Prostate gland (tissue), 2 donors: Measurements from ENCODE around the gene ELFN1. TPM values are rescaled to one million over a fixed set of nuclear protein-coding genes. Genes with fewer than 3 reads are reported as not detected.

Source experiments
- DNase-seq: peaks from one replicate; pipeline ENCODE4 v3.0.0-alpha.2; 2019; ENCODE audit warnings: low spot score
- H3K27ac ChIP-seq, 2 donors: fragments of 200-600 bp; sonication (generic); 2 replicates each; pipeline ENCODE4 v1.5.1; 2017 to 2019
- H3K27me3 ChIP-seq: fragments of 200-600 bp; sonication (generic); replicated peaks from 2 replicates; pipeline ENCODE4 v1.5.1; 2019; ENCODE audit not compliant: insufficient read depth
- H3K36me3 ChIP-seq, 2 donors: fragments of 200-600 bp; sonication (generic); 1 replicate in 1 of 2; 2 replicates in 1 of 2; pipeline versions ENCODE4 v1.5.1 to v1.8.1; 2017 to 2019
- H3K4me1 ChIP-seq: fragments of 200-600 bp; sonication (generic); replicated peaks from 2 replicates; pipeline ENCODE4 v1.5.1; 2019
- H3K4me3 ChIP-seq, 2 donors: fragments of 200-600 bp; sonication (generic); 2 replicates each; pipeline ENCODE4 v1.5.1; 2017 to 2019
- H3K9me3 ChIP-seq: fragments of 200-600 bp; sonication (generic); 2 replicates; pipeline ENCODE4 v1.5.1; 2017
- POLR2A ChIP-seq: fragments of 450-650 bp; IDR thresholded peaks from one replicate; pipeline ENCODE4 v1.6.1; 2016; ENCODE audit warnings: antibody characterized with exemption, mild to moderate bottlenecking
- POLR2AphosphoS5 ChIP-seq: sonication (generic); formaldehyde crosslinking; IDR thresholded peaks from one replicate; pipeline ENCODE4 v1.6.1; 2017; ENCODE audit warnings: antibody characterized with exemption
- WGBS: methylation state at CpG from one replicate; pipeline ENCODE4 v1.1.5; 2018; 5-methylcytosine and 5-hydroxymethylcytosine counted together
- intact Hi-C: fragments of 100-400 bp; cut with DNase I; formaldehyde crosslinking; loops from one replicate; pipeline ENCODE4 v1.14.2; 2022
- total RNA-seq, 2 donors: library from RNA; depleted of rRNA; stranded (reverse); fragments of >200 nt; gene quantifications; one replicate each; pipeline ENCODE4 v1.1.0, GENCODE V29; 2016
- TF ChIP-seq, protein P1 (sequence below), 4 experiments: fragments of 200-600 bp in 2 of 4; fragments of 450-650 bp in 2 of 4; sonication (generic) in 2 of 4; IDR thresholded peaks; 1 replicate in 3 of 4; 2 replicates in 1 of 4; pipeline ENCODE4 v1.5.1; 2016 to 2019; ENCODE audit warnings: antibody characterized with exemption in 4 of 4, mild to moderate bottlenecking in 2 of 4, moderate library complexity in 2 of 4

The ELFN1 gene
- total RNA-seq, 2 donors from 2014 or later, result 2.0 to 3.0 TPM

DNA sequence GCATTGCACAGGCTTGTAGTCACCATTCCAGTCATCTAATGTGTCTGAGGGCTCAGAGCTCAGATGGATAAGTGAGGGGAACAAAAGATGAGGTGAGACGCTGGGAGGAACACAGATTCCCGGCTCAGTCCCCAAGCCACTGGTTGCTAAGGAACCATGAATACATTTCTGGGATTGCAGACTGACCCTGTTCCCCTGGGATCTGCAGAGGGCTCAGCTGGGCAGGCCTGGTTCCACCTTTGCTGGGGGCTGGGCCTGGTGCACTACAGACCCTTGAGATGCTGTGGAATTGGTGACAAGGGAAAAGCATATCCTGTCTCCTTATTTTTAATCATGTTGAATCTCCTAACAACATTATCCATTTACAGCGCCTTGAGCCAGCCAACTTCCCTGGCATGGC, 19.2 kb downstream of the ELFN1 start:
- Histone ChIP-seq H3K27me3 (no peaks in the 10 kb centered on the region), H3K4me1 (no peaks in the 10 kb centered on the region), H3K9me3 (no peaks in the 10 kb centered on the region), H3K36me3 (no peaks in the 10 kb centered on the region), H3K27ac (no peak overlapping the region), H3K4me3 (no peak overlapping the region)
- no peak for DNase-seq
- intact Hi-C loops, result no loop called here
- WGBS, result 92% methylated on average over 3 of the region's 3 CpGs
- no peak for TF ChIP-seq POLR2AphosphoS5
- TF ChIP-seq, protein P1, sequence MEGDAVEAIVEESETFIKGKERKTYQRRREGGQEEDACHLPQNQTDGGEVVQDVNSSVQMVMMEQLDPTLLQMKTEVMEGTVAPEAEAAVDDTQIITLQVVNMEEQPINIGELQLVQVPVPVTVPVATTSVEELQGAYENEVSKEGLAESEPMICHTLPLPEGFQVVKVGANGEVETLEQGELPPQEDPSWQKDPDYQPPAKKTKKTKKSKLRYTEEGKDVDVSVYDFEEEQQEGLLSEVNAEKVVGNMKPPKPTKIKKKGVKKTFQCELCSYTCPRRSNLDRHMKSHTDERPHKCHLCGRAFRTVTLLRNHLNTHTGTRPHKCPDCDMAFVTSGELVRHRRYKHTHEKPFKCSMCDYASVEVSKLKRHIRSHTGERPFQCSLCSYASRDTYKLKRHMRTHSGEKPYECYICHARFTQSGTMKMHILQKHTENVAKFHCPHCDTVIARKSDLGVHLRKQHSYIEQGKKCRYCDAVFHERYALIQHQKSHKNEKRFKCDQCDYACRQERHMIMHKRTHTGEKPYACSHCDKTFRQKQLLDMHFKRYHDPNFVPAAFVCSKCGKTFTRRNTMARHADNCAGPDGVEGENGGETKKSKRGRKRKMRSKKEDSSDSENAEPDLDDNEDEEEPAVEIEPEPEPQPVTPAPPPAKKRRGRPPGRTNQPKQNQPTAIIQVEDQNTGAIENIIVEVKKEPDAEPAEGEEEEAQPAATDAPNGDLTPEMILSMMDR (IDR thresholded peaks at IDR 0.05), result no peak
- no peak for TF ChIP-seq POLR2A

DNA sequence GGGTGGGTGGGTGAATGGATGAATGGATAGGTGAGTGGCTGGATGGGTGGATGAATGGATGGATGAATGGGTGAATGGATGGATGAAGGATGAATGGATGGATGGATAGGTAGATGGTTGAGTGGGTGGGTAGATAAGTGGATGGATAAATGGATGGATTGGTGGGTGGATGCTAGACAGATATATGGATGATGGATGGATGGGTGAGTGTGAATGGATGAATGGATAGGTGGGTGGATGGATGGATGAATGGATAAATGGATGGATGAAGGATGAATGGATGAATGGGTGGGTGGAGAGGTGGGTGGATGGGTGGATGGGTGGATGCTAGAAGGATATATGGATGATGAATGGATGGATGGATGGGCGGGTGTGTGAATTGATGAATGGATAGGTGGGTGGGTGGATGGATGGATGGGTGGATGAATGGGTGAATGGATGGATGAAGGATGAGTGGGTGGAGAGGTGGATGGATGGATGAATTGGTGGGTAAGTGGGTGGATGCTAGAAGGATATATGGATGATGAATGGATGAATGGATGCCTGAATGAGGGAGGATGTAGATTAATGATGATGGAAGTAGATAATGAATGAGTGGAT, 20.4 kb downstream of the ELFN1 start:
- intact Hi-C loops, result no loop called here
- Histone ChIP-seq H3K9me3 (no peaks in the 10 kb centered on the region), H3K36me3 (no peaks in the 10 kb centered on the region), H3K4me3 (no peak overlapping the region), H3K27ac (no peak overlapping the region), H3K27me3 (no peaks in the 10 kb centered on the region), H3K4me1 (no peaks in the 10 kb centered on the region)
- DNase-seq, result no peak
- TF ChIP-seq, protein P1 (IDR thresholded peaks at IDR 0.05), result no peak
- TF ChIP-seq POLR2AphosphoS5 (no peak), POLR2A (no peak)
- WGBS, result 100% methylated on average over 1 of the region's 1 CpG

DNA sequence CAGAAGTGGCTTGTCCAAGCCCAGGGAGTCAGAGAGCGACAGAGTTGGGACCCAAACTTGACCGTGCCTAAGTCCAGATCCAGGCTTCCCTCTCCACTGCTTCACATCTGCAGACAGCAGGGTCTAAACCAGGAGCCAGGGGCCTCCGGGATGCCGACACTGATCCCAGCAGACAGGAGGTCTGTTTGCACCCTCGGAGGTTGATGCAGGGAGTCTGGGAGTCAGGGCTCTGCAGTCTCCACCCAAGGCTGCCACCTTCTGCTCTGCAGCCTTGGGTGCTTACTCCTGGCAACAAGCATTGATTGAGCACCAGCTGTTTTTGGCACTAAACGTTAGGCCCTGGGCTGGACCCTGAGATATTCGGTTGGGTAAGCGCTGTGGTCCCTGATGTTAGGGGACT, 21.0 kb downstream of the ELFN1 start:
- Histone ChIP-seq H3K9me3 (no peaks in the 10 kb centered on the region), H3K27me3 (no peaks in the 10 kb centered on the region), H3K27ac (no peak overlapping the region), H3K36me3 (no peaks in the 10 kb centered on the region), H3K4me3 (no peak overlapping the region), H3K4me1 (no peaks in the 10 kb centered on the region)
- TF ChIP-seq POLR2A (no peak), POLR2AphosphoS5 (no peak)
- TF ChIP-seq, protein P1 (IDR thresholded peaks at IDR 0.05), result no peak
- DNase-seq, result no peak
- intact Hi-C loops, result no loop called here
- WGBS, result 95% methylated on average over 8 of the region's 8 CpGs

DNA sequence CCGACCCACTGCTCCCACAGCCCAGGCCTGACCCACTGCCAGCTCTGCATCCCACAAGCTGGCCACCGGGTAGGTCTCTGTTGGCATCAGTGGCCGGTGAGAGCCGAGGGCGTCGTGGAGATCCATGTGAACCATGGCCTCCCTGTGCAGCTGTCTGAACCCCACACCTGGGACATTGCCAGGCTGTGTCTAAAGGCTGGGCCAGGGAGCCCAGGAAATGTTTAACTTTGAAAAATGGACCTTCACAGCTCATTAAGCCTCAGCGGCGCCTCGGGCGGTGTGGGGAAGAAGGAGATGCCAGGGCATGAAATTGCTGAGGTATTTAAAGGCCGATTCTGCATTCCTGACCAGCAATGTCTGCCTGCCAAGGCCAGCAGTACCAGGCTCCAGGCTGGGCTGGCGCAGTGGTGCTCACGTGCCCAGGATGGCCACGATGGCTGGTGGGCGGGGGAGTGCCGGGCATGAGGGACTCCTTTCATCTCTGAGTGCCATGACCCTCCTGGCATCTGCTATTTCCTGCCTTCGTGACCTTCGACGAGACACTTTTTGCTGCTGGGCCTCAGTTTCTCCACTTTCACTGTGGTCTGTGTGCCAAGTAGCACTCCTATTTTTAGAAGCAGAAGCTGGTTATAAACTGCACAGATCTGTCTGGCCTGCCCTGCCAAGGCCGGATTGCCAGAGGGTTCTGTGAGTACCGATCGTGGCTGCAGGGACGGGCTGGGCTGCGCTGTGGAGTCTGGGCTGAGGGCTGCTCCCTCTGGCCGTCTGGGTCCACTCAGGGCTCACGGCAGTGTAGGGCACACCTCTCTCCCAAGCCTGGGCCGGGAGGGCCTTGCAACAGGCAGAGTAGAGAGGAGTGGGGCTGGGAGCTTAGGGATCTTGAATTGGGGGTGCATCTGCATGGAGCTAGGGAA, 21.8 kb downstream of the ELFN1 start:
- H3K36me3 ChIP-seq, result no peaks in the 10 kb centered on the region
- H3K27ac ChIP-seq, result no peak overlapping the region
- no peaks in the 10 kb centered on the region for H3K9me3 ChIP-seq
- no peaks in the 10 kb centered on the region for H3K27me3 ChIP-seq
- no peaks in the 10 kb centered on the region for H3K4me1 ChIP-seq
- TF ChIP-seq POLR2AphosphoS5, result peak; percentile 72
- TF ChIP-seq POLR2A, result no peak
- no peak overlapping the region for H3K4me3 ChIP-seq
- DNase-seq, result peak; percentile 59
- WGBS, result 44% methylated on average over 27 of the region's 27 CpGs
- intact Hi-C loops, result no loop called here

DNA sequence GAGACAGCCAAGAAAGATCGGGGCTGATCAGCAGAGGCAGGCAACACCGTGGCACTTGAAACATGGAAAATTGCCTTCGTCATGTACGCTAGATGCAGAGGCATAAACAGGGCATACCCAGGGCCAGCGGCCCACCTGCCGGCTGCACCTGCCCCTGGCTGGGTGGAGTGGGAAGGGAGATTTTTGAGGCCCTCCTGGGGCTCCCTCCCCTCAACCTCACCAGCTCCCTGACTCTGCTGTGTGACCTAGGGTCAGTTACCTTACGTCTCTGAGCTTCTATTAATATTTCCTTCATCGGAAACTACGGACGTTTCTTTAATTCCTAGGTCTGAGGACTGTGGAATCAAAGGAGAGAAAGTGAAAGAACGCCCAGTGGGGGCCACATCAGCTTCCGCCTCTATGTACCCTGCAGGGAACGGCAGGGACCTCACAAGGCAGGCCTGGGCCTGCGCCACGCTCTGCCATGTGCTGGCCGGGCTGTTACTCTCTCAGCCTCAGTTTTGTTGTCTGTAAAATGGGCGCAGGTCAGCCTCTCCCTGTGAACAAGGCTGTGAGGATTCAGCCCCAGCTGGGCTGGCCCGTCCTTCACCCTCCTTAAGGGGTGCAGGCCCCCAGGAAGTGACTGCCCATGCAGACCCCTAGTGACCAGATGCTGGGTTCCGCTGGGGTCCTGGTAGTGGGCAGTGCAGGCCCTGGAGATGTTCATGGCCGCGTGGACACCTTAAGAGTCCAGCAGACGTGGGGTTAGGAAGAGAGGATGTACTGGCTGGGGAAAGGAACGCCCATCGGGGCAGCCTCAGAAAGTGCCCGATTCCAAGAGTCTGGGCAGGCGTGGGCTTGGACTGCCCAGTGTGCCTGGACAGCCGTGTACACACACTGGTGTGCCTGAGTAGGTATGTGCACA, 22.7 kb downstream of the ELFN1 start:
- no peak for DNase-seq
- intact Hi-C loops, result no loop called here
- 86% methylated on average over 27 of the region's 27 CpGs for WGBS

More for the DNA sequence above, 22.7 kb downstream of the ELFN1 start:
- no peak overlapping the region for H3K27ac ChIP-seq
- TF ChIP-seq, protein P1 (IDR thresholded peaks at IDR 0.05), result no peak
- TF ChIP-seq POLR2A (no peak), POLR2AphosphoS5 (no peak)
- no peaks in the 10 kb centered on the region for H3K36me3 ChIP-seq
- H3K9me3 ChIP-seq, result no peaks in the 10 kb centered on the region
- H3K27me3 ChIP-seq, result no peaks in the 10 kb centered on the region
- no peaks in the 10 kb centered on the region for H3K4me1 ChIP-seq
- H3K4me3 ChIP-seq, result no peak overlapping the region
